Measurements from ENCODE around the gene MT1A. TPM values are rescaled to one million over a fixed set of nuclear protein-coding genes. Genes with fewer than 3 reads are reported as not detected.

MT1A gene
- total and polyA plus RNA-seq, 2 experiments from 2014 or later, result not detected

DNA sequence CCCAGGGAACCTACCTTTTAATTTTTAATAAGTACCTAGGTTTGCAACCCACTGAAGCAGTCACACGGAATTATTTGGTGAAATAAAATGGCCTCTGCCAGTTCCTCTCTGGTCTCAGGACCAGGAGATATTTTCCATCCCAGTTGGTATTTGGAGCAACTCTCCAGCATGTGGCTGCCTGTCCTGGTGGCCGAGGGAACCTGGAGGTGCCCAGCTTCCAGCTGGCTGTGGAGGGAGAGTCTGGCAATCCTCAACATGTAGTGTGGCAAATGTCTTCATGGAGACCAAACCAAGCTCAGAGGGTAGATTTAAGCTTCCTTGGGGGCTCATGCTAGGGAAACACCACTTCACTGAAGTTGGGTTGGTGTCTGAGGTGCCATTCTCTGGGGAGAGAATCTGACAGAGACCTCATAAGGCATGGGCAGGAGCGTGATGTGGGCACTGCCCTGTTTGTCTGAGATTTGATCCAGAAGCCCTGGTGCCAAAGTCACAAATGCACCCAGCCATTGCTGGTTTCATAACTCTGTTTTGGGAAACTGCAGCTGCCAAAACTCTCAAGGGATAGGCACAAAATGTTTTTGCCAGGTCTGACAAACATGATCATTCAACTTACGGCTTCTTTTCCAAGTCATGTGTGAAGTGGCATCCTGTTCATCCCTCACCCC lies 46.6 kb downstream of the MT1A start:
- DNase-seq (ENCODE audit: low read depth in 1 of 2, low spot score in 1 of 2), result no peak
- no peaks in the 10 kb centered on the region for H3K9me3 ChIP-seq (ENCODE audit: low read depth)
- H3K4me1 ChIP-seq (ENCODE audit: low read depth), result peaks cover 3% of the 10 kb centered on the region
- peaks cover 35% of the 10 kb centered on the region for H3K27me3 ChIP-seq
- no peak overlapping the region for H3K4me3 ChIP-seq
- no peak overlapping the region for H3K27ac ChIP-seq
- no peaks in the 10 kb centered on the region for H3K36me3 ChIP-seq
- TF ChIP-seq CTCF (IDR thresholded peaks at IDR 0.05; ENCODE audit: low read depth, low read length), result no peak

GRCh38 chr16:56686758-56687157 lies 48.3 kb downstream of the MT1A start:
- H3K27ac ChIP-seq, result no peak overlapping the region
- H3K4me3 ChIP-seq, result no peak overlapping the region
- H3K27me3 ChIP-seq, result peaks cover 25% of the 10 kb centered on the region
- no peaks in the 10 kb centered on the region for H3K9me3 ChIP-seq (ENCODE audit: low read depth)
- DNase-seq (ENCODE audit: low read depth in 1 of 2, low spot score in 1 of 2), result no peak
- H3K4me1 ChIP-seq (ENCODE audit: low read depth), result peaks cover 3% of the 10 kb centered on the region
- TF ChIP-seq CTCF (IDR thresholded peaks at IDR 0.05; ENCODE audit: low read depth, low read length), result no peak
- H3K36me3 ChIP-seq, result no peaks in the 10 kb centered on the region

- Histone ChIP-seq H3K4me1 (ENCODE audit: low read depth) (no peaks in the 10 kb centered on the region), H3K4me3 (no peak overlapping the region), H3K36me3 (no peaks in the 10 kb centered on the region), H3K27me3 (peaks cover 10% of the 10 kb centered on the region), H3K9me3 (ENCODE audit: low read depth) (no peaks in the 10 kb centered on the region), H3K27ac (no peak overlapping the region)
- no peak for DNase-seq (ENCODE audit: low read depth in 1 of 2, low spot score in 1 of 2)
- no peak for TF ChIP-seq CTCF (IDR thresholded peaks at IDR 0.05; ENCODE audit: low read depth, low read length)
Observed at GRCh38 chr16:56688762-56689161, 50.3 kb downstream of the MT1A start.

DNA sequence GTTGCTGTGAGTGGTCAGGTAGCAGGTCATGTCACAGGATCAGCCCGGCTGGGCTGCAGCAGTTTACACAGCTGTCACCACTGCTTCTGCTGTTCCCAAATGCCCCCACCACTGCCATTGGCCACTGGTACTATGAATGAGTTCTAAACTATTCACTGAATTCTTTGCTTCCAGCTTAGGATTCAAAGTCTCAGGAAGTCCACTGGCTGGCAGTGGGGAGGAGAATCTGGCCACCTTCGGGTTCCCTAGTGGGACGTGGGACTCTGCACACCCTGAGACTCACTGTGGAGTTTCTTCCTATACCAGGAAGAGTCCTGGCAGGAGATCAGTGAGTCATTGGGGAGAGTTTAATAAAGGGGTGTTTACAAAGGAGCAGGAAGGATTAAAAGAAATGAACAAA lies 50.7 kb downstream of the MT1A start:
- H3K36me3 ChIP-seq, result no peaks in the 10 kb centered on the region
- DNase-seq (ENCODE audit: low read depth in 1 of 2, low spot score in 1 of 2), result no peak
- H3K27ac ChIP-seq, result no peak overlapping the region
- no peak overlapping the region for H3K4me3 ChIP-seq
- H3K4me1 ChIP-seq (ENCODE audit: low read depth), result no peaks in the 10 kb centered on the region
- TF ChIP-seq CTCF (IDR thresholded peaks at IDR 0.05; ENCODE audit: low read depth, low read length), result no peak
- peaks cover 9% of the 10 kb centered on the region for H3K27me3 ChIP-seq
- H3K9me3 ChIP-seq (ENCODE audit: low read depth), result no peaks in the 10 kb centered on the region

Other genes with a start within 250 kb of the MT1A start
- 152 and 157 TPM in 2 replicates for gene AMFR, start 213.1 kb upstream of the MT1A start, total RNA-seq
- gene AMFR, start 213.1 kb upstream of the MT1A start, polyA plus RNA-seq, result 52.7 and 65.3 TPM in 2 replicates
- 59.3 and 79.9 TPM in 2 replicates for gene NUDT21, start 187.3 kb upstream of the MT1A start, total RNA-seq
- gene NUDT21, start 187.3 kb upstream of the MT1A start, polyA plus RNA-seq, result 47.4 and 68.7 TPM in 2 replicates
- gene OGFOD1, start 187.1 kb upstream of the MT1A start, total RNA-seq, result 32.0 and 65.5 TPM in 2 replicates
- gene OGFOD1, start 187.1 kb upstream of the MT1A start, polyA plus RNA-seq, result 49.4 and 54.9 TPM in 2 replicates
- 31.9 and 32.8 TPM in 2 replicates for gene BBS2, start 118.6 kb upstream of the MT1A start, total RNA-seq
- 50.4 and 64.7 TPM in 2 replicates for gene BBS2, start 118.6 kb upstream of the MT1A start, polyA plus RNA-seq
- gene MT4, start 73.6 kb upstream of the MT1A start, total RNA-seq, result not detected in 2 replicates
- gene MT4, start 73.6 kb upstream of the MT1A start, polyA plus RNA-seq, result not detected in 2 replicates
- gene MT3, start 49.1 kb upstream of the MT1A start, total RNA-seq, result not detected in 2 replicates
- gene MT3, start 49.1 kb upstream of the MT1A start, polyA plus RNA-seq, result 1.0 TPM in 1 of 2 replicates, not detected in the other
- 0.28 TPM in 1 of 2 replicates, not detected in the other for gene MT2A, start 30.1 kb upstream of the MT1A start, total RNA-seq
- 1.6 and 2.1 TPM in 2 replicates for gene MT2A, start 30.1 kb upstream of the MT1A start, polyA plus RNA-seq
- 3.6 and 9.1 TPM in 2 replicates for gene MT1E, start 12.9 kb upstream of the MT1A start, total RNA-seq
- gene MT1E, start 12.9 kb upstream of the MT1A start, polyA plus RNA-seq, result 4.5 and 4.7 TPM in 2 replicates
- not detected in 2 replicates for gene MT1M, start 6.0 kb upstream of the MT1A start, total RNA-seq
- not detected in 2 replicates for gene MT1M, start 6.0 kb upstream of the MT1A start, polyA plus RNA-seq
- not detected in 2 replicates for gene MT1B, start 13.2 kb downstream of the MT1A start, total RNA-seq
- not detected in 2 replicates for gene MT1B, start 13.2 kb downstream of the MT1A start, polyA plus RNA-seq
- not detected in 2 replicates for gene MT1F, start 19.3 kb downstream of the MT1A start, total RNA-seq
- not detected in 2 replicates for gene MT1F, start 19.3 kb downstream of the MT1A start, polyA plus RNA-seq
- 3.7 TPM in 1 of 2 replicates, not detected in the other for gene MT1G, start 29.4 kb downstream of the MT1A start, total RNA-seq
- gene MT1G, start 29.4 kb downstream of the MT1A start, polyA plus RNA-seq, result not detected in 2 replicates
- gene MT1H, start 31.1 kb downstream of the MT1A start, total RNA-seq, result not detected in 2 replicates
- gene MT1H, start 31.1 kb downstream of the MT1A start, polyA plus RNA-seq, result not detected in 2 replicates
- 5.7 and 13.3 TPM in 2 replicates for gene MT1X, start 43.8 kb downstream of the MT1A start, total RNA-seq
- 9.3 and 11.1 TPM in 2 replicates for gene MT1X, start 43.8 kb downstream of the MT1A start, polyA plus RNA-seq
- gene NUP93, start 91.5 kb downstream of the MT1A start, total RNA-seq, result 110 and 115 TPM in 2 replicates
- gene NUP93, start 91.5 kb downstream of the MT1A start, polyA plus RNA-seq, result 127 and 157 TPM in 2 replicates
- gene SLC12A3, start 226.5 kb downstream of the MT1A start, total RNA-seq, result not detected in 2 replicates
- not detected in 2 replicates for gene SLC12A3, start 226.5 kb downstream of the MT1A start, polyA plus RNA-seq